GM23338 (cell line): ENCODE results near the gene CUEDC1. TPM values are rescaled to one million over a fixed set of nuclear protein-coding genes. Genes with fewer than 3 reads are reported as not detected.

Experiments
- ATAC-seq: fragments of 200-7000 bp; cut with Tn5 transposase; 3 replicates; pipeline ENCODE4 v1.9.1; 2020
- DNase-seq: peaks from one replicate; pipeline ENCODE4 v3.0.0-alpha.2; 2015; ENCODE audit warnings: low spot score
- H2AFZ ChIP-seq: fragments of 200-600 bp; sonication (generic); 2 replicates; pipeline ENCODE4 v1.8.0; 2016; ENCODE audit warnings: antibody characterized with exemption, mild to moderate bottlenecking, moderate library complexity
- H3F3A ChIP-seq: fragments of 200-600 bp; sonication (generic); replicated peaks from 2 replicates; pipeline ENCODE4 v1.8.0; 2017; ENCODE audit warnings: antibody characterized with exemption, mixed run types, low read depth
- H3K27ac ChIP-seq: fragments of 200-600 bp; sonication (generic); 2 replicates; pipeline ENCODE4 v1.6.1; 2016; ENCODE audit warnings: low read depth
- H3K27me3 ChIP-seq: fragments of 200-600 bp; sonication (generic); 2 replicates; pipeline ENCODE4 v1.8.0; 2016; ENCODE audit warnings: mild to moderate bottlenecking, mixed run types, moderate library complexity; ENCODE audit not compliant: insufficient read depth
- H3K36me3 ChIP-seq: fragments of 200-600 bp; sonication (generic); 2 replicates; pipeline ENCODE4 v1.8.0; 2016; ENCODE audit warnings: mild to moderate bottlenecking; ENCODE audit not compliant: insufficient read depth
- H3K4me1 ChIP-seq: fragments of 200-600 bp; sonication (generic); 2 replicates; pipeline ENCODE4 v1.8.0; 2016; ENCODE audit warnings: mild to moderate bottlenecking, moderate library complexity; ENCODE audit not compliant: insufficient read depth
- H3K4me2 ChIP-seq: fragments of 200-600 bp; sonication (generic); 2 replicates; pipeline ENCODE4 v1.7.1; 2017; ENCODE audit warnings: mixed run types
- H3K4me3 ChIP-seq: fragments of 200-600 bp; sonication (generic); 2 replicates; pipeline ENCODE4 v1.6.1; 2016; ENCODE audit warnings: mixed run types
- H3K79me2 ChIP-seq: fragments of 200-600 bp; sonication (generic); replicated peaks from 2 replicates; pipeline ENCODE4 v1.8.0; 2017; ENCODE audit warnings: mild to moderate bottlenecking; ENCODE audit not compliant: insufficient read depth
- H3K9me2 ChIP-seq: fragments of 200-600 bp; sonication (generic); 2 replicates; pipeline ENCODE4 v1.8.0; 2017; ENCODE audit not compliant: insufficient read depth
- H4K20me1 ChIP-seq: fragments of 200-600 bp; sonication (generic); replicated peaks from 2 replicates; pipeline ENCODE4 v1.8.0; 2017; ENCODE audit warnings: mild to moderate bottlenecking; ENCODE audit not compliant: insufficient read depth
- H3K27ac Mint-ChIP-seq: 2 replicates; pipeline ENCODE4 v1.8.0; 2020; ENCODE audit warnings: inconsistent platforms, mild to moderate bottlenecking, moderate library complexity, mixed read lengths
- H3K27me3 Mint-ChIP-seq: 3 replicates; pipeline ENCODE4 v1.8.0; 2022; ENCODE audit warnings: low read depth, mild to moderate bottlenecking, moderate library complexity, mixed read lengths, inconsistent platforms; ENCODE audit not compliant: insufficient read depth, poor library complexity
- H3K36me3 Mint-ChIP-seq: 3 replicates; pipeline ENCODE4 v1.8.0; 2021; ENCODE audit warnings: low read depth, mild to moderate bottlenecking, inconsistent platforms, moderate library complexity, mixed read lengths
- H3K4me1 Mint-ChIP-seq: 3 replicates; pipeline ENCODE4 v1.8.0; 2020; ENCODE audit warnings: mild to moderate bottlenecking, inconsistent platforms, mixed read lengths
- H3K4me3 Mint-ChIP-seq: 3 replicates; pipeline ENCODE4 v1.8.0; 2021; ENCODE audit warnings: moderate library complexity, mild to moderate bottlenecking, inconsistent platforms, mixed read lengths
- H3K9me3 Mint-ChIP-seq: 3 replicates; pipeline ENCODE4 v1.8.0; 2020; ENCODE audit warnings: moderate library complexity, mild to moderate bottlenecking, inconsistent platforms, mixed read lengths
- CREB1 ChIP-seq: fragments of 250-450 bp; sonication (Bioruptor Pico); IDR thresholded peaks from 2 replicates; pipeline ENCODE4 v1.5.0; 2020; ENCODE audit warnings: low read depth, mild to moderate bottlenecking, moderate library complexity
- CTCF ChIP-seq, 2 experiments: fragments of 200-600 bp in 1 of 2; sonication (generic) in 1 of 2; conservative IDR thresholded peaks; 2 replicates each; pipeline versions ENCODE4 v1.5.1 to v1.6.1; 2016 to 2017; ENCODE audit warnings: antibody characterized with exemption in 2 of 2, low read depth in 2 of 2, mild to moderate bottlenecking in 2 of 2, moderate library complexity in 1 of 2
- ETS1 ChIP-seq: IDR thresholded peaks from 2 replicates; pipeline ENCODE4 v1.6.1; 2016; ENCODE audit warnings: antibody characterized with exemption
- EZH2 ChIP-seq: fragments of 200-600 bp; sonication (generic); IDR thresholded peaks from one replicate; pipeline ENCODE4 v1.8.0; 2017; ENCODE audit warnings: antibody characterized with exemption, mild to moderate bottlenecking, low read depth; ENCODE audit not compliant: unreplicated experiment
- EZH2phosphoT487 ChIP-seq: fragments of 200-600 bp; sonication (generic); IDR thresholded peaks from one replicate; pipeline ENCODE4 v1.8.1; 2018; ENCODE audit warnings: antibody characterized with exemption; ENCODE audit not compliant: unreplicated experiment
- JUNB ChIP-seq: IDR thresholded peaks from one replicate; pipeline ENCODE4 v1.6.1; 2016; ENCODE audit warnings: antibody characterized with exemption; ENCODE audit not compliant: unreplicated experiment
- NANOG ChIP-seq: IDR thresholded peaks from 2 replicates; pipeline ENCODE4 v1.6.1; 2016; ENCODE audit warnings: antibody characterized with exemption, borderline replicate concordance
- POLR2AphosphoS5 ChIP-seq: IDR thresholded peaks from 2 replicates; pipeline ENCODE4 v1.6.1; 2016; ENCODE audit warnings: antibody characterized with exemption, low read depth
- REST ChIP-seq: IDR thresholded peaks from one replicate; pipeline ENCODE4 v1.6.1; 2018; ENCODE audit warnings: antibody characterized with exemption; ENCODE audit not compliant: unreplicated experiment
- STAT1 ChIP-seq: IDR thresholded peaks from one replicate; pipeline ENCODE4 v1.6.1; 2016; ENCODE audit warnings: antibody characterized with exemption; ENCODE audit not compliant: unreplicated experiment
- ZNF114 ChIP-seq: fragments of 250-450 bp; sonication (Bioruptor Pico); IDR thresholded peaks from 2 replicates; pipeline ENCODE4 v1.5.0; 2020; ENCODE audit warnings: mild to moderate bottlenecking, moderate library complexity
- ZNF331 ChIP-seq: fragments of 250-450 bp; sonication (Bioruptor Pico); IDR thresholded peaks from 2 replicates; pipeline ENCODE4 v1.5.0; 2020; ENCODE audit warnings: low read depth, mild to moderate bottlenecking, moderate library complexity
- ZNF462 ChIP-seq: fragments of 250-450 bp; sonication (Bioruptor Pico); IDR thresholded peaks from 2 replicates; pipeline ENCODE4 v1.5.0; 2020; ENCODE audit warnings: mild to moderate bottlenecking, moderate library complexity
- polyA plus RNA-seq: library from polyadenylated mRNA; unstranded; fragments of >200 nt; fragmentation: Nextera tagmentation; extraction: Ambion mirVana; gene quantifications from 2 replicates; pipeline ENCODE4 v1.2.1, GENCODE V29; 2016
- total RNA-seq: library from RNA; depleted of rRNA; stranded (reverse); fragments of >200 nt; shearing (Covaris generic); gene quantifications from 2 replicates; pipeline ENCODE4 v1.2.3, GENCODE V29; 2014

The CUEDC1 gene
- total and polyA plus RNA-seq, 2 experiments from 2014 or later: 3.0 to 7.7 TPM

- Histone ChIP-seq H4K20me1 (no peaks in the 10 kb centered on the region), H3K79me2 (no peaks in the 10 kb centered on the region), H3K9me2 (no peaks in the 10 kb centered on the region), H3F3A (0 out of 2 replicates have a peak, but pooled peaks cover 8% of the 10 kb centered on the region), H3K4me1 (peaks cover 26% of the 10 kb centered on the region), H2AFZ (no peak overlapping the region), H3K36me3 (no peaks in the 10 kb centered on the region), H3K4me3 (no peak overlapping the region), H3K27me3 (no peaks in the 10 kb centered on the region), H3K4me2 (no peak overlapping the region; the same call in 1 of the 2 replicates), H3K27ac (0 out of 2 replicates have a peak overlapping the region, but pooled peaks have one; percentile 16)
- Mint-ChIP-seq H3K27me3 (peaks cover 8% of the 10 kb centered on the region), H3K36me3 (no peaks in the 10 kb centered on the region; the same call in 2 of the 3 replicates), H3K4me3 (no peak overlapping the region), H3K9me3 (no peaks in the 10 kb centered on the region; the same call in 2 of the 3 replicates), H3K27ac (no peak overlapping the region), H3K4me1 (peaks cover 60% of the 10 kb centered on the region)
- no peak for TF ChIP-seq CREB1 (CRISPR knock-in tag)
- no peak for TF ChIP-seq REST
- no peak for TF ChIP-seq ZNF462 (CRISPR knock-in tag)
- TF ChIP-seq JUNB: no peak
- no peak for TF ChIP-seq ZNF331 (CRISPR knock-in tag)
- no peak for TF ChIP-seq ETS1
- no peak for TF ChIP-seq EZH2
- TF ChIP-seq NANOG: no peak
- no peak for TF ChIP-seq POLR2AphosphoS5
- no peak for TF ChIP-seq STAT1
- TF ChIP-seq EZH2phosphoT487: no peak
- TF ChIP-seq ZNF114 (CRISPR knock-in tag): no peak
- TF ChIP-seq CTCF (conservative IDR thresholded peaks at IDR 0.05; ENCODE audit: low read depth in 2 of 2): no peak
- no peak for DNase-seq
- ATAC-seq: no peak
Observed at GRCh38 chr17:57905875-57906455, 49.2 kb downstream of the CUEDC1 start.
